ENCODE data around the gene BBLN.
"Not testable (repeated sequence)": the region's sequence is repeated elsewhere in the genome, so short reads cannot be mapped to it uniquely, and the experiment has no call there.

The BBLN gene

GRCh38 chr9:128178806-128179431 is 18.9 kb downstream of the BBLN start:
- no peak overlapping the region for H3K27ac Mint-ChIP-seq
- no peaks in the 10 kb centered on the region for H3K9me3 Mint-ChIP-seq
- H3K4me1 Mint-ChIP-seq (ENCODE audit: low read depth), result peaks cover 4% of the 10 kb centered on the region
- no peak for DNase-seq
- H3K27me3 Mint-ChIP-seq, result no peaks in the 10 kb centered on the region
- H3K4me3 Mint-ChIP-seq, result no peak overlapping the region
- H3K36me3 Mint-ChIP-seq (ENCODE audit: low read depth), result peaks cover 94% of the 10 kb centered on the region

- H3K27ac Mint-ChIP-seq, result no peak overlapping the region
- DNase-seq, result no peak
- H3K4me3 Mint-ChIP-seq, result no peak overlapping the region
- H3K9me3 Mint-ChIP-seq, result no peaks in the 10 kb centered on the region
- peaks cover 89% of the 10 kb centered on the region for H3K36me3 Mint-ChIP-seq (ENCODE audit: low read depth)
- H3K4me1 Mint-ChIP-seq (ENCODE audit: low read depth), result peaks cover 8% of the 10 kb centered on the region
- H3K27me3 Mint-ChIP-seq, result no peaks in the 10 kb centered on the region
Observed at GRCh38 chr9:128180001-128180400, 19.9 kb downstream of the BBLN start.

GRCh38 chr9:128180447-128180846 is 20.4 kb downstream of the BBLN start:
- Mint-ChIP-seq H3K36me3 (ENCODE audit: low read depth) (peaks cover 89% of the 10 kb centered on the region), H3K27ac (no peak overlapping the region), H3K27me3 (no peaks in the 10 kb centered on the region), H3K9me3 (no peaks in the 10 kb centered on the region), H3K4me3 (no peak overlapping the region), H3K4me1 (ENCODE audit: low read depth) (peaks cover 8% of the 10 kb centered on the region)
- DNase-seq, result no peak

- not testable (repeated sequence) for H3K4me3 Mint-ChIP-seq; H3K4me1 Mint-ChIP-seq (ENCODE audit: low read depth); H3K27ac Mint-ChIP-seq; DNase-seq; H3K9me3 Mint-ChIP-seq; H3K27me3 Mint-ChIP-seq
- H3K36me3 Mint-ChIP-seq (ENCODE audit: low read depth), result peaks cover 88% of the 10 kb centered on the region
Observed at GRCh38 chr9:128181480-128181879, 21.4 kb downstream of the BBLN start.

- H3K27ac Mint-ChIP-seq, result no peak overlapping the region
Observed at GRCh38 chr9:128182893-128183588, 23.0 kb downstream of the BBLN start.

GRCh38 chr9:128185979-128186965 is 26.2 kb downstream of the BBLN start:
- Mint-ChIP-seq H3K9me3 (no peaks in the 10 kb centered on the region), H3K36me3 (ENCODE audit: low read depth) (peaks cover 80% of the 10 kb centered on the region), H3K4me1 (ENCODE audit: low read depth) (peaks cover 33% of the 10 kb centered on the region), H3K4me3 (no peak overlapping the region), H3K27ac (peak overlapping the region; percentile 15), H3K27me3 (no peaks in the 10 kb centered on the region)
- no peak for DNase-seq

More at GRCh38 chr9:128182893-128183588, 23.0 kb downstream of the BBLN start:
- Mint-ChIP-seq H3K4me1 (ENCODE audit: low read depth) (peaks cover 10% of the 10 kb centered on the region), H3K4me3 (no peak overlapping the region), H3K27me3 (no peaks in the 10 kb centered on the region), H3K9me3 (no peaks in the 10 kb centered on the region), H3K36me3 (ENCODE audit: low read depth) (peaks cover 86% of the 10 kb centered on the region)
- DNase-seq, result no peak

- H3K4me3 Mint-ChIP-seq, result no peak overlapping the region
- no peak for DNase-seq
- H3K27ac Mint-ChIP-seq, result peak overlapping the region; percentile 28
- H3K4me1 Mint-ChIP-seq (ENCODE audit: low read depth), result peaks cover 37% of the 10 kb centered on the region
- H3K36me3 Mint-ChIP-seq (ENCODE audit: low read depth), result peaks cover 73% of the 10 kb centered on the region
- no peaks in the 10 kb centered on the region for H3K9me3 Mint-ChIP-seq
- no peaks in the 10 kb centered on the region for H3K27me3 Mint-ChIP-seq
Observed at GRCh38 chr9:128187361-128187760, 27.3 kb downstream of the BBLN start.

- H3K4me3 Mint-ChIP-seq, result no peak overlapping the region
- H3K4me1 Mint-ChIP-seq (ENCODE audit: low read depth), result peaks cover 41% of the 10 kb centered on the region
- H3K36me3 Mint-ChIP-seq (ENCODE audit: low read depth), result peaks cover 64% of the 10 kb centered on the region
- no peaks in the 10 kb centered on the region for H3K9me3 Mint-ChIP-seq
- no peaks in the 10 kb centered on the region for H3K27me3 Mint-ChIP-seq
- H3K27ac Mint-ChIP-seq, result peak overlapping the region; percentile 74
- no peak for DNase-seq
Observed at GRCh38 chr9:128188209-128188608, 28.1 kb downstream of the BBLN start.

GRCh38 chr9:128190013-128190412 is 29.9 kb downstream of the BBLN start:
- H3K27me3 Mint-ChIP-seq, result no peaks in the 10 kb centered on the region
- H3K4me1 Mint-ChIP-seq (ENCODE audit: low read depth), result peaks cover 38% of the 10 kb centered on the region
- H3K9me3 Mint-ChIP-seq, result no peaks in the 10 kb centered on the region
- H3K4me3 Mint-ChIP-seq, result peak overlapping the region; percentile 99
- H3K36me3 Mint-ChIP-seq (ENCODE audit: low read depth), result peaks cover 51% of the 10 kb centered on the region
- DNase-seq, result no peak
- H3K27ac Mint-ChIP-seq, result peak overlapping the region; percentile 47

- Mint-ChIP-seq H3K36me3 (ENCODE audit: low read depth) (peaks cover 44% of the 10 kb centered on the region), H3K4me1 (ENCODE audit: low read depth) (peaks cover 38% of the 10 kb centered on the region), H3K9me3 (no peaks in the 10 kb centered on the region), H3K27ac (peak overlapping the region; percentile 94), H3K4me3 (peak overlapping the region; percentile 99), H3K27me3 (no peaks in the 10 kb centered on the region)
- no peak for DNase-seq
Observed at GRCh38 chr9:128190516-128191405, 30.7 kb downstream of the BBLN start.

- no peaks in the 10 kb centered on the region for H3K27me3 Mint-ChIP-seq
- H3K9me3 Mint-ChIP-seq, result no peaks in the 10 kb centered on the region
- DNase-seq, result peak; percentile 86
- H3K4me1 Mint-ChIP-seq (ENCODE audit: low read depth), result peaks cover 38% of the 10 kb centered on the region
- peak within 1 kb of the TSS; percentile 94 for H3K27ac Mint-ChIP-seq
- peaks cover 37% of the 10 kb centered on the region for H3K36me3 Mint-ChIP-seq (ENCODE audit: low read depth)
- peak within 1 kb of the TSS; percentile 99 for H3K4me3 Mint-ChIP-seq
Observed at GRCh38 chr9:128191406-128192046, 31.5 kb downstream of the BBLN start, which contains the start of gene CIZ1. CIZ1 (minus strand) TSS chr9:128191572; CDS start chr9:128190857, 715 bp downstream.

GRCh38 chr9:128192601-128193371 is 32.7 kb downstream of the BBLN start:
- Mint-ChIP-seq H3K9me3 (no peaks in the 10 kb centered on the region), H3K27ac (no peak overlapping the region), H3K4me3 (no peak overlapping the region), H3K27me3 (no peaks in the 10 kb centered on the region), H3K36me3 (ENCODE audit: low read depth) (peaks cover 28% of the 10 kb centered on the region), H3K4me1 (ENCODE audit: low read depth) (peaks cover 36% of the 10 kb centered on the region)
- no peak for DNase-seq
